HCT116 (cell line): ENCODE data around the gene HOXD8. TPM values are rescaled to one million over a fixed set of nuclear protein-coding genes. Genes with fewer than 3 reads are reported as not detected.

Experiments
- ATAC-seq: fragments of 200-7000 bp; cut with Tn5 transposase; 2 replicates; pipeline ENCODE4 v1.9.1; 2020; ENCODE audit warnings: mild to moderate bottlenecking, moderate library complexity
- BruUV-seq: library from RNA; stranded (reverse); fragments of 400-500 nt; replicated peaks from 2 replicates; lab custom pipeline; 2021; lab: Mats Ljungman, UMichigan
- CTCF ChIA-PET: fragments of 300-600 bp; sonication (Branson Sonifier 250); formaldehyde crosslinking; loops from one replicate; lab custom pipeline; 2021; ENCODE audit warnings: antibody characterized with exemption; lab: Charles Lee
- POLR2A ChIA-PET: fragments of 300-600, 350-600 bp; sonication (Branson Sonifier 250); formaldehyde crosslinking; loops from one replicate; lab custom pipeline; 2021; ENCODE audit warnings: antibody characterized with exemption; lab: Charles Lee
- RAD21 ChIA-PET, 2 experiments: fragments of 300-600 bp; sonication (Branson Sonifier 250); formaldehyde crosslinking; loops; one replicate each; lab custom pipeline; 2023; ENCODE audit warnings: low total read pairs in 2 of 2; ENCODE audit not compliant: uncharacterized antibody in 2 of 2, unreplicated experiment in 2 of 2, low non-redundant PET in 1 of 2; lab: Charles Lee
- DNase-seq: peaks from one replicate; pipeline ENCODE4 v3.0.0-alpha.2; 2010; ENCODE audit warnings: low read depth, low spot score
- H2AFZ ChIP-seq: fragments of 200-600 bp; shearing (Covaris generic), sonication (generic); 2 replicates; pipeline ENCODE4 v1.6.1; 2017; ENCODE audit warnings: low read depth, mixed run types, mixed read lengths, antibody characterized with exemption, low read length; ENCODE audit not compliant: poor library complexity, severe bottlenecking
- H3K27ac ChIP-seq: 2 replicates; pipeline ENCODE4 v1.5.1; 2012; ENCODE audit warnings: low read depth, low read length
- H3K27me3 ChIP-seq: fragments of 200-600 bp; sonication (generic); 2 replicates; pipeline ENCODE4 v1.6.1; 2016; ENCODE audit warnings: mixed run types, low read length, mixed read lengths; ENCODE audit not compliant: insufficient read depth
- H3K36me3 ChIP-seq, 2 experiments: fragments of 200-500 bp in 1 of 2; fragments of 200-600 bp in 1 of 2; sonication (Bioruptor generic) in 1 of 2; sonication (generic) in 1 of 2; 2 replicates each; pipeline versions ENCODE4 v1.5.1 to v1.6.1; 2014 to 2016; ENCODE audit warnings: low read length in 2 of 2, inconsistent platforms in 1 of 2, mixed read lengths in 1 of 2, mixed run types in 1 of 2; ENCODE audit not compliant: insufficient read depth in 2 of 2, control insufficient read depth in 1 of 2
- H3K4me1 ChIP-seq, 2 experiments: fragments of 200-600 bp in 1 of 2; sonication (generic) in 1 of 2; 2 replicates each; pipeline versions ENCODE4 v1.5.1 to v1.6.1; 2012 to 2017; ENCODE audit warnings: low read length in 2 of 2, inconsistent platforms in 1 of 2, mild to moderate bottlenecking in 1 of 2, mixed read lengths in 1 of 2, mixed run types in 1 of 2, moderate library complexity in 1 of 2; ENCODE audit not compliant: insufficient read depth in 2 of 2, control insufficient read depth in 1 of 2
- H3K4me2 ChIP-seq: fragments of 200-600 bp; sonication (generic); 2 replicates; pipeline ENCODE4 v1.6.1; 2017; ENCODE audit warnings: mixed run types, low read length, mixed read lengths
- H3K4me3 ChIP-seq, 2 experiments: fragments of 200-600 bp in 1 of 2; sonication (generic) in 1 of 2; replicated peaks in 1 of 2; 2 replicates each; pipeline ENCODE4 v1.5.1; 2011 to 2016; ENCODE audit warnings: low read length in 2 of 2, control low read depth in 1 of 2, low read depth in 1 of 2, mild to moderate bottlenecking in 1 of 2, mixed read lengths in 1 of 2, mixed run types in 1 of 2
- H3K79me2 ChIP-seq: fragments of 200-600 bp; sonication (generic); 2 replicates; pipeline ENCODE4 v1.6.1; 2017; ENCODE audit warnings: mild to moderate bottlenecking, mixed run types, low read length, moderate library complexity, mixed read lengths; ENCODE audit not compliant: insufficient read depth
- H3K9ac ChIP-seq: fragments of 200-600 bp; sonication (generic); 2 replicates; pipeline ENCODE4 v1.6.1; 2016; ENCODE audit warnings: low read length, mixed read lengths
- H3K9me2 ChIP-seq: fragments of 200-600 bp; sonication (generic), shearing (Covaris generic); 2 replicates; pipeline ENCODE4 v1.6.1; 2017; ENCODE audit warnings: mixed run types, mild to moderate bottlenecking, moderate library complexity; ENCODE audit not compliant: insufficient read depth
- H3K9me3 ChIP-seq, 2 experiments: fragments of 200-500 bp in 1 of 2; fragments of 200-600 bp in 1 of 2; sonication (Bioruptor generic) in 1 of 2; sonication (generic) in 1 of 2; 2 replicates each; pipeline ENCODE4 v1.6.1; 2014 to 2017; ENCODE audit warnings: low read length in 2 of 2, mixed read lengths in 2 of 2, inconsistent platforms in 1 of 2, low read depth in 1 of 2, mild to moderate bottlenecking in 1 of 2, mixed run types in 1 of 2, moderate library complexity in 1 of 2; ENCODE audit not compliant: control insufficient read depth in 1 of 2, insufficient read depth in 1 of 2
- H4K20me1 ChIP-seq: fragments of 200-600 bp; sonication (generic), shearing (Covaris generic); 2 replicates; pipeline ENCODE4 v1.6.1; 2017; ENCODE audit warnings: mixed run types, mild to moderate bottlenecking, moderate library complexity; ENCODE audit not compliant: insufficient read depth
- ATF3 ChIP-seq: IDR thresholded peaks from 2 replicates; pipeline ENCODE4 v1.6.1; 2012
- CBX3 ChIP-seq: IDR thresholded peaks from 2 replicates; pipeline ENCODE4 v1.6.1; 2012; ENCODE audit warnings: low read depth
- CEBPB ChIP-seq: IDR thresholded peaks from 2 replicates; pipeline ENCODE4 v1.6.1; 2012; ENCODE audit warnings: low read depth
- EZH2phosphoT487 ChIP-seq: fragments of 200-600 bp; IDR thresholded peaks from 2 replicates; pipeline ENCODE4 v1.6.1; 2018; ENCODE audit warnings: antibody characterized with exemption, borderline replicate concordance
- JUND ChIP-seq: IDR thresholded peaks from 2 replicates; pipeline ENCODE4 v1.6.1; 2012
- POLR2AphosphoS5 ChIP-seq: IDR thresholded peaks from 2 replicates; pipeline ENCODE4 v1.6.1; 2011; ENCODE audit warnings: mild to moderate bottlenecking, low read depth, low read length, moderate library complexity
- SP1 ChIP-seq: IDR thresholded peaks from 2 replicates; pipeline ENCODE4 v1.6.1; 2012; ENCODE audit warnings: low read depth
- SRF ChIP-seq: IDR thresholded peaks from 2 replicates; pipeline ENCODE4 v1.6.1; 2012; ENCODE audit warnings: low read depth
- TCF7L2 ChIP-seq: IDR thresholded peaks from 2 replicates; pipeline ENCODE4 v1.7.0; 2011; ENCODE audit warnings: borderline replicate concordance, inconsistent platforms; ENCODE audit not compliant: insufficient read depth, insufficient read length; ENCODE audit errors: extremely low read depth
- intact Hi-C: fragments of 100-400 bp; cut with micrococcal nuclease; formaldehyde crosslinking; loops from 2 replicates; pipeline ENCODE4 v1.10.0; 2022
- total RNA-seq: library from RNA; stranded (reverse); gene quantifications from one replicate; pipeline ENCODE4 v1.2.1, GENCODE V29; 2021; ENCODE audit not compliant: unreplicated experiment
- TF ChIP-seq, protein P1 (sequence below), 3 experiments: fragments of 200-600 bp in 1 of 3; sonication (generic) in 1 of 3; IDR thresholded peaks in 2 of 3; conservative IDR thresholded peaks in 1 of 3; 2 replicates each; pipeline ENCODE4 v1.5.1; 2012 to 2017; ENCODE audit warnings: low read depth in 2 of 3, low read length in 2 of 3, antibody characterized with exemption in 1 of 3, borderline replicate concordance in 1 of 3, control low read depth in 1 of 3, mild to moderate bottlenecking in 1 of 3, mixed read lengths in 1 of 3, mixed run types in 1 of 3, moderate library complexity in 1 of 3; ENCODE audit not compliant: insufficient read depth in 1 of 3

The HOXD8 gene
- total RNA-seq, 1 experiment from 2014 or later = 6.0 TPM

GRCh38 chr2:176160251-176160985 is 30.9 kb downstream of the HOXD8 start:
- Histone ChIP-seq H3K36me3 (no peaks in the 10 kb centered on the region), H3K79me2 (no peaks in the 10 kb centered on the region), H3K27ac (no peak overlapping the region), H3K4me1 (no peaks in the 10 kb centered on the region), H2AFZ (no peak overlapping the region), H3K4me2 (no peak overlapping the region), H3K9me3 (no peaks in the 10 kb centered on the region), H3K4me3 (no peak overlapping the region), H3K9me2 (no peaks in the 10 kb centered on the region), H4K20me1 (no peaks in the 10 kb centered on the region), H3K27me3 (no peaks in the 10 kb centered on the region), H3K9ac (no peak overlapping the region)
- TF ChIP-seq SRF (no peak), JUND (no peak), CEBPB (no peak), EZH2phosphoT487 (no peak), CBX3 (no peak), ATF3 (no peak), SP1 (no peak), TCF7L2 (no peak), POLR2AphosphoS5 (no peak)
- TF ChIP-seq, protein P1, sequence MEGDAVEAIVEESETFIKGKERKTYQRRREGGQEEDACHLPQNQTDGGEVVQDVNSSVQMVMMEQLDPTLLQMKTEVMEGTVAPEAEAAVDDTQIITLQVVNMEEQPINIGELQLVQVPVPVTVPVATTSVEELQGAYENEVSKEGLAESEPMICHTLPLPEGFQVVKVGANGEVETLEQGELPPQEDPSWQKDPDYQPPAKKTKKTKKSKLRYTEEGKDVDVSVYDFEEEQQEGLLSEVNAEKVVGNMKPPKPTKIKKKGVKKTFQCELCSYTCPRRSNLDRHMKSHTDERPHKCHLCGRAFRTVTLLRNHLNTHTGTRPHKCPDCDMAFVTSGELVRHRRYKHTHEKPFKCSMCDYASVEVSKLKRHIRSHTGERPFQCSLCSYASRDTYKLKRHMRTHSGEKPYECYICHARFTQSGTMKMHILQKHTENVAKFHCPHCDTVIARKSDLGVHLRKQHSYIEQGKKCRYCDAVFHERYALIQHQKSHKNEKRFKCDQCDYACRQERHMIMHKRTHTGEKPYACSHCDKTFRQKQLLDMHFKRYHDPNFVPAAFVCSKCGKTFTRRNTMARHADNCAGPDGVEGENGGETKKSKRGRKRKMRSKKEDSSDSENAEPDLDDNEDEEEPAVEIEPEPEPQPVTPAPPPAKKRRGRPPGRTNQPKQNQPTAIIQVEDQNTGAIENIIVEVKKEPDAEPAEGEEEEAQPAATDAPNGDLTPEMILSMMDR (IDR thresholded peaks at IDR 0.05 in 2 of 3, conservative IDR thresholded peaks at IDR 0.05 in 1 of 3; ENCODE audit: borderline replicate concordance in 1 of 3, insufficient read depth in 1 of 3, low read depth in 2 of 3, low read length in 2 of 3) = no peak
- DNase-seq = no peak
- ChIA-PET POLR2A (no interaction called here), CTCF (no interaction called here), RAD21 (no interaction called here)
- no peak for ATAC-seq
- intact Hi-C loops = no loop called here
- BruUV-seq = no TSS peak
